Stimulated activated naive B cell treated with anti-CD40 and anti-IgM and Interleukin-4, amounts not matched to agents 10 μg/mL and 1 μg/mL and 100 μg/mL, for 72 hours (primary cell): Measurements from ENCODE around the gene DCDC2B.
A peak's percentile ranks its signal among the peaks of the same experiment; 100 is the strongest.

Experiments
- ATAC-seq, 2 donors: fragments of 150-1000 bp; cut with Tn5 transposase; replicated peaks; 2 replicates each; pipeline ENCODE4 v1.10.0; 2021; ENCODE audit warnings: moderate library complexity in 1 of 2
- DNase-seq: peaks from one replicate; pipeline ENCODE4 v3.0.0; 2021
- H3K27ac Mint-ChIP-seq: one replicate; pipeline ENCODE4 v1.8.0; 2022; ENCODE audit warnings: mild to moderate bottlenecking, mixed read lengths
- H3K27me3 Mint-ChIP-seq, 2 donors: one replicate each; pipeline ENCODE4 v1.8.0; 2022; ENCODE audit warnings: mixed read lengths in 2 of 2
- H3K36me3 Mint-ChIP-seq, 2 donors: one replicate each; pipeline ENCODE4 v1.8.0; 2022; ENCODE audit warnings: mixed read lengths in 2 of 2, mild to moderate bottlenecking in 1 of 2
- H3K4me1 Mint-ChIP-seq, 2 donors: one replicate each; pipeline ENCODE4 v1.8.0; 2022; ENCODE audit warnings: mixed read lengths in 2 of 2, mild to moderate bottlenecking in 1 of 2
- H3K4me3 Mint-ChIP-seq, 2 donors: one replicate each; pipeline ENCODE4 v1.8.0; 2022; ENCODE audit warnings: mild to moderate bottlenecking in 2 of 2, mixed read lengths in 2 of 2, moderate library complexity in 1 of 2
- H3K9me3 Mint-ChIP-seq, 2 donors: one replicate each; pipeline ENCODE4 v1.8.0; 2022; ENCODE audit warnings: mixed read lengths in 2 of 2, mild to moderate bottlenecking in 1 of 2

DCDC2B gene

GRCh38 chr1:32223683-32224082, 14.8 kb downstream of the DCDC2B start:
- Mint-ChIP-seq H3K9me3 (no peaks in the 10 kb centered on the region), H3K27ac (peak overlapping the region; percentile 98), H3K4me1 (peaks cover 22 to 39% of the 10 kb centered on the region in 2 donors), H3K36me3 (peaks cover 22 to 46% of the 10 kb centered on the region in 2 donors), H3K4me3 (peak overlapping the region; percentile 28 to 96), H3K27me3 (no peaks in the 10 kb centered on the region)
- no peak for DNase-seq
- ATAC-seq: no peak

- DNase-seq (no peak), ATAC-seq (no peak)
- peak overlapping the region; percentile 75 for H3K27ac Mint-ChIP-seq
- H3K27me3 Mint-ChIP-seq: no peaks in the 10 kb centered on the region
- H3K36me3 Mint-ChIP-seq: peaks cover 25 to 45% of the 10 kb centered on the region in 2 donors
- H3K9me3 Mint-ChIP-seq: no peaks in the 10 kb centered on the region
- H3K4me1 Mint-ChIP-seq: peaks cover 22 to 37% of the 10 kb centered on the region in 2 donors
- peak overlapping the region in 1 of 2 donors; percentile 44 for H3K4me3 Mint-ChIP-seq
Observed at GRCh38 chr1:32224285-32224684, 15.4 kb downstream of the DCDC2B start.

- ATAC-seq (no peak), DNase-seq (no peak)
- Mint-ChIP-seq H3K4me3 (no peak overlapping the region), H3K27me3 (no peaks in the 10 kb centered on the region), H3K9me3 (no peaks in the 10 kb centered on the region), H3K36me3 (peaks cover 38 to 45% of the 10 kb centered on the region in 2 donors), H3K27ac (no peak overlapping the region), H3K4me1 (peaks cover 6 to 7% of the 10 kb centered on the region in 2 donors)
Observed at GRCh38 chr1:32228771-32229170, 19.9 kb downstream of the DCDC2B start.

GRCh38 chr1:32231843-32232432, 23.0 kb downstream of the DCDC2B start:
- no peak for DNase-seq
- H3K4me1 Mint-ChIP-seq: peaks cover 1 to 5% of the 10 kb centered on the region in 2 donors
- ATAC-seq: peak in 1 of 2 donors; percentile 10
- no peak overlapping the region for H3K4me3 Mint-ChIP-seq
- H3K36me3 Mint-ChIP-seq: peaks cover 32 to 41% of the 10 kb centered on the region in 2 donors
- peak overlapping the region; percentile 47 for H3K27ac Mint-ChIP-seq
- no peaks in the 10 kb centered on the region for H3K9me3 Mint-ChIP-seq
- no peaks in the 10 kb centered on the region for H3K27me3 Mint-ChIP-seq

GRCh38 chr1:32232558-32233304, 23.8 kb downstream of the DCDC2B start:
- ATAC-seq (no peak), DNase-seq (no peak)
- H3K9me3 Mint-ChIP-seq: no peaks in the 10 kb centered on the region
- peaks cover 27 to 36% of the 10 kb centered on the region in 2 donors for H3K36me3 Mint-ChIP-seq
- peaks cover 1 to 5% of the 10 kb centered on the region in 2 donors for H3K4me1 Mint-ChIP-seq
- H3K27ac Mint-ChIP-seq: no peak overlapping the region
- H3K4me3 Mint-ChIP-seq: no peak overlapping the region
- no peaks in the 10 kb centered on the region for H3K27me3 Mint-ChIP-seq

- Mint-ChIP-seq H3K4me1 (peaks cover 1 to 11% of the 10 kb centered on the region in 2 donors), H3K36me3 (peaks cover 17 to 22% of the 10 kb centered on the region in 2 donors), H3K27me3 (no peaks in the 10 kb centered on the region), H3K9me3 (no peaks in the 10 kb centered on the region), H3K27ac (peak overlapping the region; percentile 65), H3K4me3 (no peak overlapping the region)
- ATAC-seq (no peak), DNase-seq (no peak)
Observed at GRCh38 chr1:32234792-32235191, 25.9 kb downstream of the DCDC2B start.

GRCh38 chr1:32239337-32239736, 30.4 kb downstream of the DCDC2B start:
- Mint-ChIP-seq H3K36me3 (peaks cover 5 to 6% of the 10 kb centered on the region in 2 donors), H3K27me3 (no peaks in the 10 kb centered on the region)

GRCh38 chr1:32239790-32240139, 30.9 kb downstream of the DCDC2B start:
- peaks cover 3 to 5% of the 10 kb centered on the region in 2 donors for H3K36me3 Mint-ChIP-seq
- H3K27me3 Mint-ChIP-seq: no peaks in the 10 kb centered on the region
- no peak for DNase-seq
- peak overlapping the region; percentile 84 to 91 for H3K4me3 Mint-ChIP-seq
- no peak for ATAC-seq
- peaks cover 12 to 39% of the 10 kb centered on the region in 2 donors for H3K4me1 Mint-ChIP-seq
- no peaks in the 10 kb centered on the region for H3K9me3 Mint-ChIP-seq
- no peak overlapping the region for H3K27ac Mint-ChIP-seq

More at GRCh38 chr1:32239337-32239736, 30.4 kb downstream of the DCDC2B start:
- H3K9me3 Mint-ChIP-seq: no peaks in the 10 kb centered on the region
- H3K4me1 Mint-ChIP-seq: peaks cover 13 to 41% of the 10 kb centered on the region in 2 donors
- peak overlapping the region; percentile 17 to 91 for H3K4me3 Mint-ChIP-seq
- ATAC-seq (no peak), DNase-seq (no peak)
- H3K27ac Mint-ChIP-seq: no peak overlapping the region

- Mint-ChIP-seq H3K9me3 (no peaks in the 10 kb centered on the region), H3K36me3 (no peaks in the 10 kb centered on the region), H3K27me3 (no peaks in the 10 kb centered on the region), H3K27ac (peak overlapping the region; percentile 81), H3K4me3 (peak overlapping the region; percentile 84 to 91), H3K4me1 (peaks cover 12 to 39% of the 10 kb centered on the region in 2 donors)
- ATAC-seq (peak; percentile 50 to 67), DNase-seq (no peak)
Observed at GRCh38 chr1:32240140-32240951, 31.5 kb downstream of the DCDC2B start.

- Mint-ChIP-seq H3K27me3 (no peaks in the 10 kb centered on the region), H3K27ac (peak overlapping the region; percentile 81), H3K36me3 (no peaks in the 10 kb centered on the region), H3K9me3 (no peaks in the 10 kb centered on the region), H3K4me3 (peak overlapping the region; percentile 84 to 91), H3K4me1 (peaks cover 12 to 41% of the 10 kb centered on the region in 2 donors)
- ATAC-seq: peak; percentile 72 to 76
- no peak for DNase-seq
Observed at GRCh38 chr1:32241001-32241763, 32.3 kb downstream of the DCDC2B start.

GRCh38 chr1:32242341-32242851, 33.5 kb downstream of the DCDC2B start:
- Mint-ChIP-seq H3K27me3 (no peaks in the 10 kb centered on the region), H3K36me3 (no peaks in the 10 kb centered on the region)

GRCh38 chr1:32246888-32247273, 38.0 kb downstream of the DCDC2B start, which contains the start of gene FAM167B:
TSS of gene FAM167B (plus strand) at chr1:32247222. CDS start at chr1:32247422, 200 bp downstream.
- DNase-seq: no peak
- Mint-ChIP-seq H3K27ac (peak within 1 kb of the TSS; percentile 67), H3K9me3 (no peaks in the 10 kb centered on the region), H3K4me1 (peaks cover 50 to 71% of the 10 kb centered on the region in 2 donors), H3K36me3 (peaks cover 0 to 4% of the 10 kb centered on the region in 2 donors), H3K4me3 (peak within 1 kb of the TSS; percentile 26 to 55), H3K27me3 (no peaks in the 10 kb centered on the region)
- no peak for ATAC-seq

More at GRCh38 chr1:32242341-32242851, 33.5 kb downstream of the DCDC2B start:
- ATAC-seq (peak; percentile 13 to 34), DNase-seq (no peak)
- H3K27ac Mint-ChIP-seq: no peak overlapping the region
- H3K4me3 Mint-ChIP-seq: no peak overlapping the region
- peaks cover 24 to 53% of the 10 kb centered on the region in 2 donors for H3K4me1 Mint-ChIP-seq
- no peaks in the 10 kb centered on the region for H3K9me3 Mint-ChIP-seq

- Mint-ChIP-seq H3K4me1 (peaks cover 50 to 71% of the 10 kb centered on the region in 2 donors), H3K4me3 (no peak overlapping the region), H3K27me3 (no peaks in the 10 kb centered on the region), H3K9me3 (no peaks in the 10 kb centered on the region), H3K36me3 (peaks cover 0 to 5% of the 10 kb centered on the region in 2 donors), H3K27ac (no peak overlapping the region)
- ATAC-seq (no peak), DNase-seq (no peak)
Observed at GRCh38 chr1:32247452-32247851, 38.6 kb downstream of the DCDC2B start.
